ENCODE results near the gene ZNF524.

DNA sequence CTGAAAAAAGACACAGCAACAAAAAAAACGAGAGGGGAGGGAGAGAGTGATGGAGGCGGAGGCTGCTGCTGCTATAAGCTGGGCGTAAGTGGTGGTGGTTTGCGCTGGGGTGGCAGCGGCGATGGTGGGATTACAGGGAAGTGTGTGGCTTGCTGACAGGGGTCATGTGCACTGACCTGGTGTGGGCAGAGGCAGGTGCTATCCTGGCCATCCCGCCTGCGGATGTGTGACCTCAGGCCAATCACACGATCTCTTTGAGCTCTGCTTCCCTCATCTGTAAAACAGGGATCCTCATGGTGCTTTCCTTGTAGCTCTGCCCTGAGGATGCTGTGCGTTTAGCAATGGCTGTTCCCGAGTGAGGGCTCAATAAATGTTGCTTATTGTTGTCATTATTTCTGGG is 37.4 kb downstream of the ZNF524 start:
- TF ChIP-seq, protein P1, sequence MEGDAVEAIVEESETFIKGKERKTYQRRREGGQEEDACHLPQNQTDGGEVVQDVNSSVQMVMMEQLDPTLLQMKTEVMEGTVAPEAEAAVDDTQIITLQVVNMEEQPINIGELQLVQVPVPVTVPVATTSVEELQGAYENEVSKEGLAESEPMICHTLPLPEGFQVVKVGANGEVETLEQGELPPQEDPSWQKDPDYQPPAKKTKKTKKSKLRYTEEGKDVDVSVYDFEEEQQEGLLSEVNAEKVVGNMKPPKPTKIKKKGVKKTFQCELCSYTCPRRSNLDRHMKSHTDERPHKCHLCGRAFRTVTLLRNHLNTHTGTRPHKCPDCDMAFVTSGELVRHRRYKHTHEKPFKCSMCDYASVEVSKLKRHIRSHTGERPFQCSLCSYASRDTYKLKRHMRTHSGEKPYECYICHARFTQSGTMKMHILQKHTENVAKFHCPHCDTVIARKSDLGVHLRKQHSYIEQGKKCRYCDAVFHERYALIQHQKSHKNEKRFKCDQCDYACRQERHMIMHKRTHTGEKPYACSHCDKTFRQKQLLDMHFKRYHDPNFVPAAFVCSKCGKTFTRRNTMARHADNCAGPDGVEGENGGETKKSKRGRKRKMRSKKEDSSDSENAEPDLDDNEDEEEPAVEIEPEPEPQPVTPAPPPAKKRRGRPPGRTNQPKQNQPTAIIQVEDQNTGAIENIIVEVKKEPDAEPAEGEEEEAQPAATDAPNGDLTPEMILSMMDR (IDR thresholded peaks at IDR 0.05; ENCODE audit: low read depth, low read length): no peak
- TF ChIP-seq EZH2phosphoT487 (IDR thresholded peaks at IDR 0.05; ENCODE audit: low read depth): no peak

Measured in OCI-LY3 (cell line).